Activated naive CD4-positive, alpha-beta T cell treated with anti-CD3 and anti-CD28 coated beads for 36 hours (primary cell): ENCODE data around the gene TRPC4AP. TPM values are rescaled to one million over a fixed set of nuclear protein-coding genes. Genes with fewer than 3 reads are reported as not detected.

Source experiments
- CTCF ChIA-PET: fragments of 350-600 bp; sonication (Branson Sonifier 250); formaldehyde crosslinking; loops from one replicate; lab custom pipeline; 2021; ENCODE audit warnings: antibody characterized with exemption; lab: Charles Lee
- DNase-seq: peaks from one replicate; pipeline ENCODE4 v3.0.0-alpha.2; 2020
- H3K27ac Mint-ChIP-seq: one replicate; pipeline ENCODE4 v1.8.0; 2021; ENCODE audit warnings: mild to moderate bottlenecking, mixed read lengths
- H3K27me3 Mint-ChIP-seq: one replicate; pipeline ENCODE4 v1.8.0; 2021; ENCODE audit warnings: low read depth, mixed read lengths
- H3K36me3 Mint-ChIP-seq: one replicate; pipeline ENCODE4 v1.8.0; 2021; ENCODE audit warnings: low read depth, mixed read lengths
- H3K4me1 Mint-ChIP-seq: one replicate; pipeline ENCODE4 v1.8.0; 2021; ENCODE audit warnings: low read depth, mixed read lengths
- H3K4me3 Mint-ChIP-seq: one replicate; pipeline ENCODE4 v1.8.0; 2021; ENCODE audit warnings: mild to moderate bottlenecking, moderate library complexity, mixed read lengths
- H3K9me3 Mint-ChIP-seq: one replicate; pipeline ENCODE4 v1.8.0; 2021; ENCODE audit warnings: mixed read lengths
- intact Hi-C: fragments of 100-400 bp; cut with micrococcal nuclease; formaldehyde crosslinking; loops from one replicate; pipeline ENCODE4 v1.15.1; 2023
- microRNA-seq: library from miRNA; unstranded; fragments of <30 nt; microRNA quantifications from one replicate; pipeline ENCODE4 v1.2.0, GENCODE V29; 2022; ENCODE audit warnings: borderline microRNAs expressed, borderline replicate concordance
- total RNA-seq, 2 experiments: library from RNA; stranded (reverse); gene quantifications; one replicate each; pipeline ENCODE4 v1.2.3, GENCODE V29; 2021

The TRPC4AP gene
- total RNA-seq, 2 experiments from 2014 or later, result 49.6 to 51.7 TPM

- Mint-ChIP-seq H3K9me3 (no peaks in the 10 kb centered on the region), H3K27me3 (no peaks in the 10 kb centered on the region), H3K4me3 (peak within 1 kb of the TSS; percentile 98), H3K27ac (peak within 1 kb of the TSS; percentile 92), H3K4me1 (peaks cover 30% of the 10 kb centered on the region), H3K36me3 (peaks cover 5% of the 10 kb centered on the region)
- CTCF ChIA-PET, result interaction anchor here (0.6 to 6.5 kb wide), 11 partner anchors 10 to 122 kb away, joined by 3 to 122 read pairs (median 4); partner anchors contain the start of genes ACSS2 and GGT7
- DNase-seq, result peak; percentile 99
- intact Hi-C loops, result loop anchor here (1.0 to 5.0 kb wide), 9 partner anchors 37 to 592 kb away; partner anchors contain the start of genes EDEM2, ITCH, MMP24OS and NCOA6
Observed at GRCh38 chr20:34955231-34956040, 137.2 kb downstream of the TRPC4AP start, which contains the start of the genes GSS and MYH7B. Gene GSS, minus strand, starts transcription at chr20:34955806. Its CDS starts 3,954 bp downstream, at chr20:34951852. Gene MYH7B, plus strand, starts transcription at chr20:34955868. Its CDS starts 22,138 bp downstream, at chr20:34978006.

GRCh38 chr20:34954904-34955230 is 137.7 kb downstream of the TRPC4AP start:
- peaks cover 30% of the 10 kb centered on the region for H3K4me1 Mint-ChIP-seq
- no peaks in the 10 kb centered on the region for H3K9me3 Mint-ChIP-seq
- H3K36me3 Mint-ChIP-seq, result peaks cover 8% of the 10 kb centered on the region
- H3K27ac Mint-ChIP-seq, result peak overlapping the region; percentile 92
- CTCF ChIA-PET, result interaction anchor here (1.5 to 6.5 kb wide), 5 partner anchors 10 to 122 kb away, joined by 4 to 122 read pairs (median 11); partner anchors contain the start of genes ACSS2 and GGT7
- peak overlapping the region; percentile 98 for H3K4me3 Mint-ChIP-seq
- intact Hi-C loops, result loop anchor here (1.0 to 5.0 kb wide), 9 partner anchors 36 to 592 kb away; partner anchors contain the start of genes EDEM2, ITCH, MMP24OS and NCOA6
- no peak for DNase-seq
- no peaks in the 10 kb centered on the region for H3K27me3 Mint-ChIP-seq

GRCh38 chr20:34953960-34954359 is 138.6 kb downstream of the TRPC4AP start:
- H3K36me3 Mint-ChIP-seq, result peaks cover 11% of the 10 kb centered on the region
- DNase-seq, result no peak
- CTCF ChIA-PET, result interaction anchor here (0.7 to 6.5 kb wide), 3 partner anchors 21 to 79 kb away, joined by 3 to 122 read pairs (median 3); partner anchors contain the start of genes ACSS2 and GGT7
- peaks cover 30% of the 10 kb centered on the region for H3K4me1 Mint-ChIP-seq
- intact Hi-C loops, result loop anchor here (2.0 kb wide), 1 partner anchor 35 kb away; no protein-coding TSS in a partner anchor
- no peaks in the 10 kb centered on the region for H3K27me3 Mint-ChIP-seq
- no peaks in the 10 kb centered on the region for H3K9me3 Mint-ChIP-seq
- no peak overlapping the region for H3K27ac Mint-ChIP-seq
- no peak overlapping the region for H3K4me3 Mint-ChIP-seq

- Mint-ChIP-seq H3K36me3 (peaks cover 13% of the 10 kb centered on the region), H3K27me3 (no peaks in the 10 kb centered on the region), H3K27ac (no peak overlapping the region), H3K4me1 (peaks cover 30% of the 10 kb centered on the region), H3K4me3 (no peak overlapping the region), H3K9me3 (no peaks in the 10 kb centered on the region)
- intact Hi-C loops, result no loop called here
- DNase-seq, result no peak
- CTCF ChIA-PET, result interaction anchor here (1.6 to 3.1 kb wide), 2 partner anchors 78 to 80 kb away, joined by 8 to 17 read pairs; partner anchors contain the start of gene GGT7
Observed at GRCh38 chr20:34952671-34953070, 139.9 kb downstream of the TRPC4AP start.

Small RNAs within 50 kb of the gene (microRNA-seq; reads per million reads assigned to microRNA genes)
- gene MIR499A, result not detected
- not detected for gene MIR499B

Other genes with a start within 250 kb of the TRPC4AP start
- gene GGT7, start 220.0 kb downstream of the TRPC4AP start, total RNA-seq, result 10 to 100 TPM; 14.8 to 15.0 TPM
- gene ACSS2, start 216.2 kb downstream of the TRPC4AP start, total RNA-seq, result 10 to 100 TPM; 71.3 to 73.6 TPM
- gene GSS, start 137.0 kb downstream of the TRPC4AP start, total RNA-seq, result 10 to 100 TPM; 84.3 to 86.0 TPM
- gene MYH7B, start 136.9 kb downstream of the TRPC4AP start, total RNA-seq, result under 1 TPM; 0.20 to 0.86 TPM
- 10 to 100 TPM; 15.5 to 15.8 TPM for gene EDEM2, start 54.5 kb upstream of the TRPC4AP start, total RNA-seq
- 1 to 10 TPM; 1.5 to 1.7 TPM for gene PROCR, start 79.3 kb upstream of the TRPC4AP start, total RNA-seq
- not detected for gene MMP24, start 133.9 kb upstream of the TRPC4AP start, total RNA-seq
- gene MMP24OS, start 185.3 kb upstream of the TRPC4AP start, total RNA-seq, result 10 to 100 TPM; 26.4 to 29.2 TPM
- gene EIF6, start 192.0 kb upstream of the TRPC4AP start, total RNA-seq, result 10 to 100 TPM; 93.0 to 94.7 TPM
- not detected for gene FAM83C, start 199.6 kb upstream of the TRPC4AP start, total RNA-seq